ENCODE data around the gene HSPA9.

DNA sequence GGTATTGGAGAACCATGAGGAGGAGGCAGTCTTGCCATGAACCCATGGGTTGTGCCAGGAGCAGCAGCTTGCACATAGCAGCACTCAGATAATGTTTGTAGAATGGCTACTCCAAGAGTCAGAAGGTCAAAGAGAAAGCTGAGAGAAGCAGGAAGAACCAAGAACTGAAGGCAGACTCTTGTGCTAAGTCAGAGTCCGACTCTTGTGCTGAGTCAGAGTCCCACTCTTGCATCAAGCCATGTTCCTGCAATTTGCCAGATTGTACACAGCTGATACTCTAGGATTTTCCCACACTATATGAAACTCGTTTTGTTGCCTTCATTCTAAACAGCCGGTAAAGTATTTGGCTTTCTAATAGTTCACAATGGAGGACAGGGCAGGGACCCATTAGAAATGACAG lies 26.2 kb upstream of the HSPA9 start:
- TF ChIP-seq, protein P1, sequence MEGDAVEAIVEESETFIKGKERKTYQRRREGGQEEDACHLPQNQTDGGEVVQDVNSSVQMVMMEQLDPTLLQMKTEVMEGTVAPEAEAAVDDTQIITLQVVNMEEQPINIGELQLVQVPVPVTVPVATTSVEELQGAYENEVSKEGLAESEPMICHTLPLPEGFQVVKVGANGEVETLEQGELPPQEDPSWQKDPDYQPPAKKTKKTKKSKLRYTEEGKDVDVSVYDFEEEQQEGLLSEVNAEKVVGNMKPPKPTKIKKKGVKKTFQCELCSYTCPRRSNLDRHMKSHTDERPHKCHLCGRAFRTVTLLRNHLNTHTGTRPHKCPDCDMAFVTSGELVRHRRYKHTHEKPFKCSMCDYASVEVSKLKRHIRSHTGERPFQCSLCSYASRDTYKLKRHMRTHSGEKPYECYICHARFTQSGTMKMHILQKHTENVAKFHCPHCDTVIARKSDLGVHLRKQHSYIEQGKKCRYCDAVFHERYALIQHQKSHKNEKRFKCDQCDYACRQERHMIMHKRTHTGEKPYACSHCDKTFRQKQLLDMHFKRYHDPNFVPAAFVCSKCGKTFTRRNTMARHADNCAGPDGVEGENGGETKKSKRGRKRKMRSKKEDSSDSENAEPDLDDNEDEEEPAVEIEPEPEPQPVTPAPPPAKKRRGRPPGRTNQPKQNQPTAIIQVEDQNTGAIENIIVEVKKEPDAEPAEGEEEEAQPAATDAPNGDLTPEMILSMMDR (IDR thresholded peaks at IDR 0.05) = no peak
- no peak for TF ChIP-seq POLR2AphosphoS5 (IDR thresholded peaks at IDR 0.05; ENCODE audit: low read depth, low read length)
